Loucy (cell line): ENCODE results near the gene SHISAL2B.

ENCODE experiments used
- H2AFZ ChIP-seq: fragments of 200-600 bp; sonication (generic); 2 replicates; pipeline ENCODE4 v1.6.0; 2016; ENCODE audit warnings: antibody characterized with exemption, mild to moderate bottlenecking, low read length, moderate library complexity
- H3F3A ChIP-seq: fragments of 200-600 bp; 2 replicates; pipeline ENCODE4 v1.6.0; 2016; ENCODE audit warnings: antibody characterized with exemption, low read depth, mild to moderate bottlenecking
- H3K27me3 ChIP-seq: fragments of 200-600 bp; sonication (generic); 2 replicates; pipeline ENCODE4 v1.6.1; 2014; ENCODE audit warnings: low read length, mild to moderate bottlenecking; ENCODE audit not compliant: insufficient read depth, poor library complexity, severe bottlenecking
- H3K36me3 ChIP-seq: fragments of 200-600 bp; sonication (generic); 2 replicates; pipeline ENCODE4 v1.6.1; 2016; ENCODE audit warnings: low read length; ENCODE audit not compliant: insufficient read depth
- H3K4me1 ChIP-seq: fragments of 200-600 bp; sonication (generic); 2 replicates; pipeline ENCODE4 v1.5.1; 2014; ENCODE audit warnings: low read length, mild to moderate bottlenecking; ENCODE audit not compliant: insufficient read depth, poor library complexity, severe bottlenecking
- H3K4me2 ChIP-seq: fragments of 200-600 bp; sonication (generic); 2 replicates; pipeline ENCODE4 v1.6.0; 2014; ENCODE audit warnings: antibody characterized with exemption, low read length, low read depth, mild to moderate bottlenecking; ENCODE audit not compliant: poor library complexity, severe bottlenecking
- H3K4me3 ChIP-seq: fragments of 200-600 bp; sonication (generic); 2 replicates; pipeline ENCODE4 v1.5.1; 2014; ENCODE audit warnings: low read length, mild to moderate bottlenecking, mixed read lengths; ENCODE audit not compliant: poor library complexity, severe bottlenecking
- H3K79me2 ChIP-seq: fragments of 200-600 bp; sonication (generic); 2 replicates; pipeline ENCODE4 v1.6.1; 2014; ENCODE audit warnings: low read length; ENCODE audit not compliant: insufficient read depth
- H3K9ac ChIP-seq: fragments of 200-600 bp; sonication (generic); 2 replicates; pipeline ENCODE4 v1.6.0; 2014; ENCODE audit warnings: mild to moderate bottlenecking, low read depth, low read length, moderate library complexity; ENCODE audit not compliant: poor library complexity, severe bottlenecking
- H3K9me2 ChIP-seq: fragments of 200-600 bp; sonication (generic); replicated peaks from 2 replicates; pipeline ENCODE4 v1.6.1; 2016; ENCODE audit warnings: low read depth, low read length, mixed read lengths
- H3K9me3 ChIP-seq: fragments of 200-600 bp; sonication (generic); 2 replicates; pipeline ENCODE4 v1.6.1; 2014; ENCODE audit warnings: mild to moderate bottlenecking, antibody characterized with exemption, low read length, low read depth; ENCODE audit not compliant: insufficient read depth
- H4K20me1 ChIP-seq: fragments of 200-600 bp; sonication (generic); 2 replicates; pipeline ENCODE4 v1.6.0; 2014; ENCODE audit warnings: antibody characterized with exemption, low read length, mild to moderate bottlenecking; ENCODE audit not compliant: insufficient read depth, poor library complexity, severe bottlenecking
- CTCF ChIP-seq: fragments of 200-600 bp; sonication (generic); conservative IDR thresholded peaks from 2 replicates; pipeline ENCODE4 v1.5.1; 2014; ENCODE audit warnings: mild to moderate bottlenecking, antibody characterized with exemption, low read length
- EZH2phosphoT487 ChIP-seq: fragments of 200-600 bp; IDR thresholded peaks from 2 replicates; pipeline ENCODE4 v1.6.1; 2018; ENCODE audit warnings: antibody characterized with exemption, mild to moderate bottlenecking, moderate library complexity, borderline replicate concordance

SHISAL2B gene

GRCh38 chr5:64690417-64691151 is at the start of gene SHISAL2B:
TSS of gene SHISAL2B (plus strand) at chr5:64690503. CDS start at chr5:64690624, 121 bp downstream.
- H2AFZ ChIP-seq: no peak within 1 kb of the TSS
- no peak within 1 kb of the TSS for H3K9ac ChIP-seq
- H3K27me3 ChIP-seq: no peaks in the 10 kb centered on the region
- H3K4me2 ChIP-seq: no peak within 1 kb of the TSS
- no peaks in the 10 kb centered on the region for H3K79me2 ChIP-seq
- H3K9me3 ChIP-seq: 0 out of 2 replicates have a peak, but pooled peaks cover 3% of the 10 kb centered on the region
- H3K4me1 ChIP-seq: no peaks in the 10 kb centered on the region
- H3K4me3 ChIP-seq: no peak within 1 kb of the TSS
- H3K36me3 ChIP-seq: no peaks in the 10 kb centered on the region
- H4K20me1 ChIP-seq: no peaks in the 10 kb centered on the region
- TF ChIP-seq EZH2phosphoT487: no peak
- TF ChIP-seq CTCF: no peak
- no peaks in the 10 kb centered on the region for H3K9me2 ChIP-seq
- H3F3A ChIP-seq: no peaks in the 10 kb centered on the region

GRCh38 chr5:64644831-64645230 is 45.5 kb upstream of the SHISAL2B start:
- no peak overlapping the region for H3K4me2 ChIP-seq
- no peak overlapping the region for H3K9ac ChIP-seq
- TF ChIP-seq EZH2phosphoT487: no peak
- no peak for TF ChIP-seq CTCF
- H3K4me1 ChIP-seq: no peaks in the 10 kb centered on the region
- H3K4me3 ChIP-seq: no peak overlapping the region
- H3F3A ChIP-seq: no peaks in the 10 kb centered on the region
- no peaks in the 10 kb centered on the region for H4K20me1 ChIP-seq
- H3K27me3 ChIP-seq: no peaks in the 10 kb centered on the region
- H3K79me2 ChIP-seq: no peaks in the 10 kb centered on the region
- H3K36me3 ChIP-seq: no peaks in the 10 kb centered on the region
- no peak overlapping the region for H2AFZ ChIP-seq
- no peaks in the 10 kb centered on the region for H3K9me2 ChIP-seq
- no peaks in the 10 kb centered on the region for H3K9me3 ChIP-seq

GRCh38 chr5:64646169-64646568 is 44.1 kb upstream of the SHISAL2B start:
- Histone ChIP-seq H2AFZ (no peak overlapping the region), H3K9me3 (no peaks in the 10 kb centered on the region), H4K20me1 (no peaks in the 10 kb centered on the region), H3K4me3 (no peak overlapping the region), H3K79me2 (no peaks in the 10 kb centered on the region), H3K4me2 (no peak overlapping the region), H3K4me1 (no peaks in the 10 kb centered on the region), H3K27me3 (no peaks in the 10 kb centered on the region), H3K36me3 (no peaks in the 10 kb centered on the region), H3K9me2 (no peaks in the 10 kb centered on the region), H3K9ac (no peak overlapping the region), H3F3A (no peaks in the 10 kb centered on the region)
- TF ChIP-seq CTCF (no peak), EZH2phosphoT487 (no peak)
